Testis (tissue), 2 donors: ENCODE measurements around the gene LDAF1.

Experiments used
- CTCF ChIP-seq, 3 experiments: fragments of 450-650 bp in 2 of 3; fragments of 200-600 bp in 1 of 3; sonication (generic) in 1 of 3; IDR thresholded peaks; one replicate each; pipeline ENCODE4 v1.5.1; 2016 to 2019; ENCODE audit warnings: antibody characterized with exemption in 3 of 3, mild to moderate bottlenecking in 2 of 3, moderate library complexity in 1 of 3
- POLR2A ChIP-seq: fragments of 450-650 bp; IDR thresholded peaks from one replicate; pipeline ENCODE4 v1.6.1; 2017; ENCODE audit warnings: antibody characterized with exemption, mild to moderate bottlenecking, moderate library complexity

GRCh38 chr16:21166561-21166961 lies 8.1 kb downstream of the LDAF1 start:
- TF ChIP-seq CTCF (IDR thresholded peaks at IDR 0.05) (no peak), POLR2A (no peak)
